HG03025 (cell line): Measurements from ENCODE around the gene SNAI3.

ENCODE experiments used
- ATAC-seq: cut with Tn5 transposase; IDR thresholded peaks from one replicate; pipeline ENCODE4 v1.9.1; 2021; ENCODE audit warnings: mild to moderate bottlenecking, moderate library complexity; ENCODE audit not compliant: unreplicated experiment, low FRiP score

The SNAI3 gene

GRCh38 chr16:88686439-88687253, at the start of gene SNAI3:
TSS of gene SNAI3 (minus strand) at chr16:88686507. CDS start at chr16:88686406, 101 bp downstream.
- peak; percentile 44 for ATAC-seq

DNA sequence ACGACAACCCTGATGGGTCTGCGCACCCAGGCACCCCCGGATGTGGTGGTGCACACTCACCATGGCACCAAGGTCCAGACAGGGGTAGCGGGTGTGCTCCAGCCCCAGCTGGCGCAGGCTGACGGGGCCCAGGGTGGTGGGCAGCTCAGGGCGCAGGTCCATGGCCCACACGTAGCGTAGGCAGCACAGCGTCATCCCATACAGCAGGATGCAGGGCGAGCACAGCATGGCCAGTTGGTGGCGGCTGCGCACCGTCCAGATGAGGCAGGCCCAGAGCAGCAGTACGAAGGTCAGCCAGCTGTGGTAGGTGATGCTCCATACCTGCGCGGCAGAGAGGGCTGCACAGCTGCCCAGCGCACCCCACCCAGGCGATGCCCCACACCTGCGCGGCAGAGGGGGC, 49.8 kb upstream of the SNAI3 start:
- no peak for ATAC-seq

DNA sequence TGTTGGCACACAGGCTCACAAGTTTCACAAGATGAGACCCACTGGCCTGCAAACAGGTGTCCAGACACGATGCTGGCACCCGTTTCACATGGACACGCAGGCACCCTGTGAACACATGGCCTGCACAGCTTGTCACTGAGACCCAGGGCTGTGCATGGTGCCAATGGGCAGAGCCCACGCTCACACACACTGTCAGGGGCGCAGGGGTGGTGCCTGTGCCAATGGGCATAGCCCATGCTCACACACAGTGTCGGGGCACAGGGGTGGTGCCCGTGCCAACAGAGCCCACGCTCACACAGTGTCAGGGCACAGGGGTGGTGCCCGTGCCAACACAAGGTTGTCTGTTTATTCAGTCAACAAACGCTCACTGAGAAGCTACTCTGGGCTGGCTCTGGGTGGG, 49.3 kb upstream of the SNAI3 start:
- ATAC-seq: no peak

DNA sequence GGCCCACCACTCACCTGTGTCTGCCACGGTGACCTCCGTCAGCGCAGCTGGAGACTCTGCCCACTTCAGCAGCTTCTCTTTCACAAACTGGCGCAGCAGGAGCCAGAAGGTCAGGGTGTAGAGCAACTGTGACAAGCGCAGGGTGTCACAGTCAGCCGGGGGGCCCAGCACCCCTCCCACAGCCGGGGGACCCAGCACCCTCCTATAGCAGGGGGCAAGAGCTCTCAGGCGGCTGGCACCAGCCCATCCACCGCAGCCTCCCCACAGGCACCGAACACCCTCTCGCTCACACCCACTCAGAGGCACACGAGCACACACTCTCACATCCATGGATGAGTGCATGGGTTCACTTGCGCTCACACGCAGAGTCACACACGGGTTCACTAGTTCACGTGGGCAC, 48.8 kb upstream of the SNAI3 start:
- ATAC-seq: no peak

GRCh38 chr16:88734361-88734728, 48.0 kb upstream of the SNAI3 start:
- no peak for ATAC-seq

DNA sequence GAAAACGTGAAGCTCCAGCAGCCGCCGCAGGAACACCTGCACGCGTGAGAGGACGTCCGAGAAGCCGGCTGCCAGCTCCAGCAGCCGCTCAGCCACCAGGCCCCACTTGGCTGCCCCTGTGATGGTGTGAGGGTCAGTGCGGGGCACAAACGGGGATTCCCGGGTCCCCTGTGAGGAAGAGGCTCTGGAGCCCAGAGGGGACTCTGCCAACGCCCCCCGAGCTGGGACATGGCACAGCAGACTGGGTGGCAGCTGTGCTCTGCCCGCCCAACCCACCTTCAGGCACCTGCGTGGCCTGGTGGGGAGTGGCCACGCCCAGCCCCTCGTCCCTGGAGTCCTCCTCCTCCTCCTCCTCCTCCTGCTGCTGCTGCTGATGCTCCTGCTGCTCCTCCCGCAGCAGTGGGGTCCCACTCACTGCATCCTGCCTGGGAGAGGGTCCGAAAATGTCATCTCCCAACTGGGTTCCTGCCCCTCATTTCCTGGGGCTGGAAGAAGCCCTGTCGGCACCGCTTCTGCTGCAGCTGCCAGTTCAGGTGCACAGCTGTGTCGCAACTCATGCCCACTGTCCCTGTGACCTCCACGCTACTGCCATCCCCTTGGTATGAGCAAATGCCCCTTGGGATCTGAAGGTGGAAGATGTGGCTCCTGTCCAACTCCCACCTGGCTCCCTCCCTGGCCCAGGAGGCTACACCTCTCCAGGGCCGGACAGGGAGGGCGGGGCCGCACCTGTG, 47.5 kb upstream of the SNAI3 start:
- ATAC-seq: no peak

- no peak for ATAC-seq
Observed at GRCh38 chr16:88732961-88733294, 46.6 kb upstream of the SNAI3 start.

DNA sequence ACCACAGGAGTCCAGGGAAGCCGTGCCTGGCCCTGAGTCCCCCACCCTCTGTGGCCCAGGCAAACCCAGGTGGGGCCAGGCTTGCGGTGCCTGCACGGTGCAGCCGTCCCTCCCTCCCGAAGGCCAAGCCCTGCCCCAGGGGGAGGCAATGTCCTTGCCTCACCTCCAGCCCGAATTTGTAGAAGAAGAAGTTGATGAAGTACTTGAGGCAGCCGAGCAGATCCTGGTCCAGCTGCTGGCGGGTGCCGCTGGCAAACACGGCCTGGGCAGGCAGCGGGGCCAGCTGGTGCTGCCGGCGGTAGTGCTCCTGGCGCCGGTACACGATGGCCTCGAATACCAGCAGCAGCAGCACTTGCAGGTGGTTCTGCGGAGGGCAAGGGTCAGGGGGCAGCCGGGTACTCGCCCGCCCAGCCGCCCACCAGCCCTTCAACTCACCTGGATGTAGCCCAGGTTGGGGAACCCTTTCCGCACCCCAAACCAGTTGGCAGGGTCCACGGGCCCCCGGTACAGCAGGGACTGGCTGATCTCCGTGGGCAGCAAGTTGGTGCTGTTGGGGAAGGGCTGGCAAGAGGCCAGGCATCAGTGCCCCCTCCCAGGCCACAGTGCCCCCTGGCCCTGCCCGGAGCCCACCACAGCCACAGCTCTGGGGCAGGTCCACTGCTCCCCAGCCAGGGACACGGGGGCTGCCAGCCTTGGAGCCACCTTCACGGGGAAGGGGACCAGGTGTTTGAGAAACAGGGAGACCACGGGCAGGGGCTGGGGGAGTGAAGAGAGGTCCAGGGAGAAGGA, 46.1 kb upstream of the SNAI3 start:
- no peak for ATAC-seq

- ATAC-seq: no peak
Observed at GRCh38 chr16:88731699-88732098, 45.4 kb upstream of the SNAI3 start.

DNA sequence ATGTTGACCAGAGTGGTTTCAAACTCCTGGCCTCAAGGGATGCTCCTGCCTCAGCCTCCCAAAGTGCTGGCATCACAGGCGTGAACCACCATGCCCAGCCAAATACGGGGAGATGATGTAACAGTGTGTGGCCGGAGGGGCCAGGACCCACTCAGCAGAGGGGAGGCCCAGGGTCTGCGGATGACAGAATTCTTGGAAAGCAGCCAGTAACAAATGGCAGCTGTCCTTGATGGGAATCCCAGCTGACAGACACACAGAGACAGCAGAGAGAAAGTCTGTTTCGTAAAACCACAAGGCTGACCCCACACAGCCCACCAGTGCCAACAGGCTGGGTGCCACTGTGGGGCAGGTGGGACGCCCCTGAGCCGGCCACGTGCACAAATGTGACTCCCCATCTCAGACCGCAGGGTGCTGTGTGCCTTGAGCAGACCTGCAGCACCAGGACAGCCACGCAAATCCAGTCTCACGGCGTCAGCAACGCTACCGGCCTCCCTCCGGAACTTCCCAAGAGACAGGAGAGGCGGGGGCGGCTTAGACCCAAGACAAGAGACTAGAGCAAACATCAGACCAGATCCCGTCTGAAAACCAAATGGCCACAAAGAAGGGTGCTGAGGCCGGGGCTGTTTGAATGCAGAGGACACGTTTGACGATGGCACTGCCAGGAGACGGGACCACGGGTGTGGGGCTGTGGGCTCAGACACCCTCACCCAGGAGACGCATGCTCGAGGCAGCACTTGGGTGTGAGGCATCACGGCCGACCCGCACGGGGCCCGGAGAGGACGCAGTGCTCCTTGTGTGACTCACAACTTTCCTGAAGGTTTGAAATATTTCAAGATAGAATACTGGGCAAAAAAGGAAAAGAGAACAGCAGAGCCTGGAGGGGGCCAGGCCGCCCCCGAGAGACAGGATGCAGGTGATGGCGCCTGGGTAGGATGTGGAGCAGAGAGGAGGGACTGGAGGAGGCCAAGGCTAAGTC, 44.6 kb upstream of the SNAI3 start:
- no peak for ATAC-seq

DNA sequence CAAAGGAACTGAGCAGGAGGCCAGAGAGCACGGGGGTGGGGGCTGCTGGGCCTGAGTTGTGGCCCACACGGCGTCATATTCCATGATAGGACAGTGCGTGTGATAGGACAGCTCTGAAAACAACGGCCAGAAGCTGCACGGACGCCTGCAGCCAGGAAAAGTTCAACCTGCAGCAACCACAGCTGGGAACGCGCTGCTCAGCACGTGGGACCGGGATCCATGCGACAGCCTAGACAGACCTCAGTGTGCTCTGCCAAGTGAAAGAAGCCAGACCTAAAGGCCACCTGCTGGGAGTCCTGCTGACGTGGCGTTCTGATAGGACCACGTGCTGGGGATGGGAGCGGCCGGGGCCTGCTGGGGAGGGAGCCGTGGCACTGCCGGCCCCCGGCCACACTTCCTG, 41.6 kb upstream of the SNAI3 start:
- no peak for ATAC-seq

DNA sequence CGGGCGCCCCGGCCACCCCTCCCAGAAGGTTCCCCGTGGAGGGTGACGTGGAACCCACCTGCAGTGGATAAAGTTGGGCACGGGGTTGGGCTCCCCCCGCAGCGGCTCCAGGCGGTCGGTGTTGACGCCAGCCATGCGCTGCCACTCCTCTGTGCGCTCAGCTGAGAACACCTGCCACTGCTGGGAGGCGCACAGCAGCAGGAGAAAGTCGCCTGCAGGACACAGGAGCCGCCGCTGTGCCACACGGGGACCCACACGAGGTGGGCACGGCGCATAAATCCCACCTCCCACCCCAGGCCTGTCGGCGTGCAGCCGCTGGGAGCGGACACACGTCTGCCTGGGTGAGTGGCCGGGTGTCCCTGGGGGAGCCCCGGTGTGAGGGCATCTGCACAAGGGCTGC, 40.7 kb upstream of the SNAI3 start:
- no peak for ATAC-seq

DNA sequence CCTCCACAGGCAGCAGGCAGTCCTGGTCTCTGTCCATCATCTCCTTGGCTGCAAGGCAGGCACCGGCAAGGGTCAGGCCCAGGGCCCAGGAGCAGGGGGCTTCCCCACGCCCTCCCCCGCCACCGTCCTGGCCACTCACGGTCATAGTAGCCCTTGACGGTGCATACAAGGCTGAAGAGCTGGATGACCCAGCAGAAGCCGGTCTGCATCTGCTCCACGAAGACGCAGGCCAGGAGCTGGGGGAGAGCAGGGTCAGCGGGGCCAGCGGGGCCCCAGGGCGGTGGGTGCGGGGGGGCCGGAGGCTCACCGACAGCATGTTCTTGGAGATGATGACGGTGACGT, 40.1 kb upstream of the SNAI3 start:
- ATAC-seq: no peak

DNA sequence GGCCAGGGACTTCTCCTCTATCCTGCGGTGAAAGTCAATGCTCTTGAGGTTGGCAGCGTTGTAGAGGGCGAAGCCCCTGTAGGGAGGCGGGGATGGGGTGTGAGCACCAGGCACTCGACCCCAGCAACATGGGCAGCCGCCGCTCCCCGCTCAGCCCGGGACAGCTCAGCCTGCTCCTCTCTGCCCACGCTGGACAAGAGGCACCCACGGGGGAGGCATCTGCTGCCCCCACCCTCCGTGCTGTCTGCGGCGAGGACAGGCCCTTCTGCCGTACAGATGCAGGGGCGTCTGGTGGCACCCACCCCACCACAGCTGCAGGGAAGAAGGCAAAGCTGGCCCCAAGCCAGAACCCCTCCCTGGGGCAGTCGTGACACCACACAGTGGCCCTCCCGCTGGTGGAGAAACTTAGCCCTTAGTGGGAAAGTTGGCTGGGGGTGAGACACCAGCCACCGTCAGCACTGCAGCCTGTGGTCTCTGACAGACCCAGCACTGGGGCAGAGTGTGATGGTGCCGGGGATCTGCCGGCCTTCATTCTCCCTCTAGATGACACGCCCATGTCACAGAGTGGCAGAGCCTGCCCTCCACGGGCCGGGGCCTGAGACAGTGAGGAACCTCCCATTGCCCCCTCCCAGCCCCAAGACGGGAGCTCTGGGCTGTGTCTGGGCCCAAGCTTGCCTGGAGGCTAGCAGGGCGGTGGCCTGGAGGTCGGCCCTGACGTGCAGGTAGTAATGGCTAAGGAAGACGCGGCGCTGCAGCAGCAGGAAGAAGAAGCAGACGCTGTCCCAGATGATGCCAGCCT, 39.5 kb upstream of the SNAI3 start:
- ATAC-seq: no peak

DNA sequence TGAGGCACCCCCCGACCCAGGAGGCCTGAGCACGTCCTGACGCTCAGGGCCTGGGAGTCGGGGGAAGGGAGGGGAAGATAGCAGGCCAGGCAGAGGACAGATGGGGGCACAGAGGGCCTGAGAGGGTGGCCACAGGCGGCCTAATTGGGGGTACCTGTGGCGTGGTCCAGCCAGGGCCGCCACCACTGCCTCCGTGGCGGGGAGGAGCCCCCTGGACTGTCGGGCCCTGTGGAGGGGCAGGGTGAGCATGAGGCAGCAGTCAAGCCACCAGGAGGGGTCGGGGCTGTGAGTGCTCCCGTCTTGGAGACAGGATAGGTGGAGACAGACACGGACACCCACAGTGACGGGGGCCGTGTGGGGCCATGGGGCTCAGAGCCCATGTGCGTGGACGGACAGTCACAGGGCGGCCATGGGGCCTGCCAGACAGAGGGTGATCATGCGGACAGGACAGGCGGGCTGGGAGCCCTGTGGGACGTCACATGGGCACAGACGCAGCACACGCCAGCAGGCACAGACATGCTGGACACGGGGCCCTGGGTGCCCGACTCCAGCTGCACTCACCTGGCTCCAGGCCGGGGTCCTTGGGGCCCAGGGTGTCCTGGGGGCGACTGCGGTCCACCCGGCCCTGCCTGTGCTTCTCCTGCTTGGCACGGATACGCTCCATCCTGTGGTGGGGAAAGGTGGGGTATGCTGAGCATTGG, 38.7 kb upstream of the SNAI3 start:
- ATAC-seq: no peak

- no peak for ATAC-seq
Observed at GRCh38 chr16:88723911-88724310, 37.6 kb upstream of the SNAI3 start.

- no peak for ATAC-seq
Observed at GRCh38 chr16:88723507-88723887, 37.2 kb upstream of the SNAI3 start.

DNA sequence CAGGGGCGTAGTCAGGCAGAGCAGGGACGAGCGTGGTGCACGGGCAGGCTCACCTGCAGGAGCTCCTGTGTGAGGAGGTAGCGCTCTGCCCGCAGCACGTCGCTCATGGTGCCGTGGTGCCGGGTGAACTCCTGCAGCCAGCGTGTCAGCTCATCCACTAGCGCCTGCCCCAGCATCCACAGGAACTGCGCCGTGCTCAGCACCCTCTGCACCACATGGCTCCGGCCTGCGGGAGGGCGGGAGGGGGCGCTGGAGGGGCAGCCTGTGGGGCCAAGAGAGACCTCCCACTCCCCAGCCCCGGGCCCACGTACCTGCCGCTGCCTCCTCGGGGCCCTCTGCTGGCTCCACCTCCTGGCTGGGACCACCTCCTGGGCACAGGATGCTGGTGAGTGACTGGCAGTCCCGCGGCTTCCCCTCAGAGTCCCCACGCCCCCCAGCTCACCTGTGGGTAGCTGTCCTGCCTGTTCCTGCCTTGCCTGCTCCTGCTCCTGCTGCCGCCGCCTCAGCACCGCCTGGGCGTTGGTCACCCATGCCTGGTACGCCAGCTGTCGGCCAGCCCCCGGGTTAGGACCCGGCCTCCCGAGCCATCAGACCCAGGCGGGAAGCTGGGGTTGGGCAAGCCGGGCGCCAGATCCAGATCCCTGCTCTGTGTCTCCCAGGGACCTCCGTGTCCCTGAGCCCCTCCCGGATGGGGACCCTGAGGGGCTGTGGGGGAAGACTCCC, 36.6 kb upstream of the SNAI3 start:
- ATAC-seq: no peak
